IMR-90 (cell line): ENCODE data around the gene FYB2. TPM values are rescaled to one million over a fixed set of nuclear protein-coding genes. Genes with fewer than 3 reads are reported as not detected.

ENCODE experiments used
- ATAC-seq: fragments of 200-7000 bp; cut with Tn5 transposase; 2 replicates; pipeline ENCODE4 v1.9.1; 2020; ENCODE audit warnings: low read depth, mild to moderate bottlenecking, moderate library complexity
- BruUV-seq: library from RNA; stranded (reverse); fragments of 400-500 nt; replicated peaks from 2 replicates; lab custom pipeline; 2021; lab: Mats Ljungman, UMichigan
- CTCF ChIA-PET: fragments of 300-600 bp; formaldehyde crosslinking; extraction: SDS; loops from one replicate; lab custom pipeline; 2021; ENCODE audit warnings: antibody characterized with exemption; lab: Yijun Ruan, JAX
- POLR2A ChIA-PET: fragments of 300-600 bp; sonication (Branson Sonifier 250); formaldehyde crosslinking; loops from one replicate; lab custom pipeline; 2022; ENCODE audit warnings: antibody characterized with exemption; ENCODE audit not compliant: unreplicated experiment; lab: Charles Lee
- DNase-seq: peaks from one replicate; pipeline ENCODE4 v3.0.0; 2013
- H2AFZ ChIP-seq: replicated peaks from 2 replicates; pipeline ENCODE3; 2013; ENCODE audit warnings: low read length, mild to moderate bottlenecking; ENCODE audit not compliant: poor library complexity
- H2AK5ac ChIP-seq: 2 replicates; pipeline ENCODE4 v1.6.1; 2013; ENCODE audit warnings: low read depth, low read length, inconsistent platforms
- H2AK9ac ChIP-seq: replicated peaks from 2 replicates; pipeline ENCODE3; 2013; ENCODE audit warnings: mild to moderate bottlenecking, low read depth, low read length, moderate library complexity; ENCODE audit not compliant: poor library complexity
- H2BK120ac ChIP-seq: 2 replicates; pipeline ENCODE4 v1.6.1; 2013; ENCODE audit warnings: low read depth, low read length, inconsistent platforms
- H2BK15ac ChIP-seq: 3 replicates; pipeline ENCODE4 v1.6.1; 2013; ENCODE audit warnings: low read depth, low read length, inconsistent platforms
- H2BK20ac ChIP-seq: 2 replicates; pipeline ENCODE4 v1.6.1; 2013; ENCODE audit warnings: low read depth, mild to moderate bottlenecking, inconsistent platforms, low read length, moderate library complexity
- H2BK5ac ChIP-seq: 2 replicates; pipeline ENCODE4 v1.6.1; 2013; ENCODE audit warnings: mild to moderate bottlenecking, low read depth, low read length, inconsistent platforms; ENCODE audit not compliant: poor library complexity, severe bottlenecking
- H3K14ac ChIP-seq: replicated peaks from 2 replicates; pipeline ENCODE4 v1.6.1; 2013; ENCODE audit warnings: low read depth, low read length, inconsistent platforms
- H3K18ac ChIP-seq: 2 replicates; pipeline ENCODE4 v1.6.1; 2013; ENCODE audit warnings: low read depth, low read length, control low read depth
- H3K23ac ChIP-seq: 2 replicates; pipeline ENCODE4 v1.6.1; 2013; ENCODE audit warnings: low read depth, low read length, inconsistent platforms
- H3K27ac ChIP-seq: 2 replicates; pipeline ENCODE4 v1.5.1; 2013; ENCODE audit warnings: mild to moderate bottlenecking, control low read depth, low read length; ENCODE audit not compliant: insufficient read depth
- H3K27me3 ChIP-seq: 2 replicates; pipeline ENCODE4 v1.6.1; 2013; ENCODE audit warnings: low read length; ENCODE audit not compliant: control insufficient read depth, insufficient read depth
- H3K36me3 ChIP-seq: 2 replicates; pipeline ENCODE4 v1.6.1; 2013; ENCODE audit warnings: low read length, mixed read lengths; ENCODE audit not compliant: control insufficient read depth, insufficient read depth
- H3K4ac ChIP-seq: 2 replicates; pipeline ENCODE4 v1.6.1; 2013; ENCODE audit warnings: low read depth, low read length, inconsistent platforms
- H3K4me1 ChIP-seq: 2 replicates; pipeline ENCODE4 v1.6.1; 2013; ENCODE audit warnings: low read length, mixed read lengths; ENCODE audit not compliant: control insufficient read depth, insufficient read depth
- H3K4me2 ChIP-seq: 2 replicates; pipeline ENCODE4 v1.6.1; 2013; ENCODE audit warnings: low read depth, mild to moderate bottlenecking, control low read depth, low read length, moderate library complexity
- H3K4me3 ChIP-seq: 2 replicates; pipeline ENCODE4 v1.5.1; 2013; ENCODE audit warnings: low read depth, mild to moderate bottlenecking, control low read depth, low read length, moderate library complexity; ENCODE audit not compliant: insufficient read depth
- H3K56ac ChIP-seq: 2 replicates; pipeline ENCODE4 v1.6.1; 2013; ENCODE audit warnings: low read length, inconsistent platforms; ENCODE audit not compliant: insufficient read depth; ENCODE audit errors: extremely low read depth
- H3K79me1 ChIP-seq, 2 experiments: 2 replicates each; pipeline ENCODE4 v1.6.1; 2013; ENCODE audit warnings: low read length in 2 of 2, inconsistent platforms in 1 of 2, low read depth in 1 of 2
- H3K9ac ChIP-seq: 2 replicates; pipeline ENCODE4 v1.6.1; 2013; ENCODE audit warnings: low read depth, low read length, control low read depth
- H3K9me1 ChIP-seq: 2 replicates; pipeline ENCODE4 v1.6.1; 2013; ENCODE audit warnings: low read length, inconsistent platforms; ENCODE audit not compliant: insufficient read depth
- H3K9me3 ChIP-seq: 2 replicates; pipeline ENCODE4 v1.6.1; 2013; ENCODE audit warnings: low read length; ENCODE audit not compliant: control insufficient read depth, insufficient read depth
- H4K20me1 ChIP-seq: 2 replicates; pipeline ENCODE4 v1.6.1; 2013; ENCODE audit warnings: low read length, inconsistent platforms; ENCODE audit not compliant: insufficient read depth
- H4K5ac ChIP-seq: 2 replicates; pipeline ENCODE4 v1.6.1; 2013; ENCODE audit warnings: mild to moderate bottlenecking, low read depth, low read length, control low read depth
- H4K8ac ChIP-seq, 2 experiments: 2 replicates each; pipeline ENCODE4 v1.6.1; 2013; ENCODE audit warnings: low read depth in 2 of 2, low read length in 2 of 2, control low read depth in 1 of 2, inconsistent platforms in 1 of 2
- H4K91ac ChIP-seq: 2 replicates; pipeline ENCODE4 v1.6.1; 2013; ENCODE audit warnings: low read depth, low read length, inconsistent platforms; ENCODE audit not compliant: insufficient read depth
- CEBPB ChIP-seq: IDR thresholded peaks from 2 replicates; pipeline ENCODE4 v1.6.1; 2012; ENCODE audit warnings: low read depth, low read length, improper control_type of control experiment
- CHD1 ChIP-seq: IDR thresholded peaks from 2 replicates; pipeline ENCODE4 v1.6.1; 2012; ENCODE audit warnings: low read depth, low read length, improper control_type of control experiment
- MAFK ChIP-seq: IDR thresholded peaks from 2 replicates; pipeline ENCODE4 v1.6.1; 2012; ENCODE audit warnings: low read depth, low read length, improper control_type of control experiment
- RCOR1 ChIP-seq: IDR thresholded peaks from 2 replicates; pipeline ENCODE4 v1.6.1; 2012; ENCODE audit warnings: mild to moderate bottlenecking, low read length, improper control_type of control experiment; ENCODE audit not compliant: insufficient replicate concordance
- WGBS, 2 experiments: methylation state at CpG; one replicate each; pipeline versions ENCODE4 v1.1.5 to v1.1.7; 2013; ENCODE audit warnings: missing lambda C conversion rate in 2 of 2; ENCODE audit not compliant: insufficient read length in 1 of 2; ENCODE audit errors: extremely low coverage in 2 of 2; 5-methylcytosine and 5-hydroxymethylcytosine counted together
- dilution Hi-C: fragments of 300-500 bp; cut with HindIII; formaldehyde crosslinking; loops from one replicate; pipeline ENCODE4 v1.14.3; 2018; ENCODE audit warnings: low sequenced_read_pairs; ENCODE audit not compliant: unreplicated experiment
- in situ Hi-C: fragments of 300-500 bp; cut with MboI; formaldehyde crosslinking; loops from 3 replicates; pipeline ENCODE4 v1.14.3; 2019; ENCODE audit warnings: low sequenced_read_pairs, inconsistent platforms, mixed read lengths
- intact Hi-C: fragments of 100-400 bp; cut with micrococcal nuclease; formaldehyde crosslinking; loops from 2 replicates; pipeline ENCODE4 v1.10.0; 2022
- polyA plus RNA-seq, 3 experiments: library from polyadenylated mRNA; depleted of rRNA; stranded (reverse); fragments of >200 nt; gene quantifications; 2 replicates each; pipeline ENCODE4 v1.2.3, GENCODE V29; 2012; ENCODE audit warnings: low replicate concordance in 1 of 3
- total RNA-seq: library from RNA; depleted of rRNA; stranded (reverse); fragments of >200 nt; gene quantifications from 2 replicates; pipeline ENCODE4 v1.2.3, GENCODE V29; 2012

FYB2 gene
- total and polyA plus RNA-seq, 2 of the 4 experiments (the other 2 are of a cell fraction) = under 0.01 TPM; not detected in 1

DNA sequence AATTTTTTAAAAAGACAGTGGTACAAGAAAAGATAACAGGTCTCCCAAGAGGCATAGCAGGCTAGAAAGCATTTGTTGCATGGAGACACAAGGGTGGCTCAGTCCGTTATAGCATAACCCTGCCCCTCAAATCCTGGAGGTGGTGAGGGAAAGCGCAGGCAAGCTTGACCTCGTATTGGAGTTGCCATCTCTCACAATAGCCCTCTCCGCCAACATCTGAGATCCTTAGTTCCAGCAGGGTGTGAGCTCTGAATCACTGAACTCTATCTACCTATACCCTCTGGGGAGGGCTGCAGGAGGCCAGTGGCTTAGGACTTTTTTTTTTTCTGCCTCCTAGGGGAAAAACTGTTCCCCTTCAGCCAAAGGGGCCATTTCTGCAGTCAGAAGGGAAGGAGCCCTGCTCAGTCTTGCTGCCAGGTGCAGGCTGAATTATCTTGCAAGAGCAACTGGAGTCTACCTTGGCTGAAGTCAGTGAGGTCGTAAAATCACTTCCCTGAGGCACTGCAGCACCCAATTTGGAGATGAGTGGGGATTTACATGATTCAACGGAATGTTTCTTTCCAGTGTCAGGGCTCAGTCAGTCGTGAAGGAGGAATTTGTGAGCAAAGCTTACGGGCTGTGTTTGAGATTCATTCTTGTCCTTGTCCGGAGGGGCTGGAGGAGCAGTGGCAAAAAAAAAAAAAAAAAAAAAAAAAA, 18.2 kb upstream of the FYB2 start:
- ATAC-seq (no peak), DNase-seq (no peak)
- no peak for TF ChIP-seq CEBPB
- TF ChIP-seq CHD1 = no peak
- no peak for TF ChIP-seq MAFK
- no peak for TF ChIP-seq RCOR1
- H2AFZ ChIP-seq = no peak overlapping the region
- H2BK120ac ChIP-seq = no peak overlapping the region
- no peak overlapping the region for H3K9ac ChIP-seq
- no peak overlapping the region for H3K18ac ChIP-seq
- H2BK20ac ChIP-seq = no peak overlapping the region
- no peak overlapping the region for H4K8ac ChIP-seq
- 38% methylated on average over 1 of the region's 9 CpGs; no CpG with 5 or more reads in 1 of the 2 experiments for WGBS, 2 experiments
- peaks cover 7% of the 10 kb centered on the region; the same call in 1 of the 2 replicates for H3K9me1 ChIP-seq
- H3K9me3 ChIP-seq = peaks cover 8% of the 10 kb centered on the region
- no peak overlapping the region for H2BK5ac ChIP-seq
- CTCF ChIA-PET = interaction anchor here (0.7 kb wide), 1 partner anchor 369 kb away, joined by 3 read pairs; no protein-coding TSS in a partner anchor
- no TSS peak for BruUV-seq
- no peak overlapping the region for H3K4me3 ChIP-seq
- no peak overlapping the region for H3K4me2 ChIP-seq
- in situ Hi-C loops = loop anchor here (25.0 kb wide), 1 partner anchor 650 kb away; no protein-coding TSS in a partner anchor
- intact Hi-C loops = loop anchor here (10.0 kb wide), 1 partner anchor 937 kb away; no protein-coding TSS in a partner anchor
- no peak overlapping the region for H2AK5ac ChIP-seq
- 0 out of 3 replicates have a peak overlapping the region, but pooled peaks have one; percentile 42 for H2BK15ac ChIP-seq
- H3K23ac ChIP-seq = no peak overlapping the region
- no peak overlapping the region for H2AK9ac ChIP-seq
- H3K79me1 ChIP-seq = no peaks in the 10 kb centered on the region
- peaks cover 5% of the 10 kb centered on the region; the same call in 1 of the 2 replicates for H3K4me1 ChIP-seq
- H3K14ac ChIP-seq = 0 out of 2 replicates have a peak overlapping the region, but pooled peaks have one; percentile 48
- H3K56ac ChIP-seq = no peak overlapping the region
- no peaks in the 10 kb centered on the region for H4K20me1 ChIP-seq
- H3K4ac ChIP-seq = no peak overlapping the region
- dilution Hi-C loops = no loop called here
- no peaks in the 10 kb centered on the region for H3K36me3 ChIP-seq
- H3K27me3 ChIP-seq = no peaks in the 10 kb centered on the region
- no peak overlapping the region for H4K5ac ChIP-seq
- no peak overlapping the region for H4K91ac ChIP-seq
- POLR2A ChIA-PET = no interaction called here
- no peak overlapping the region for H3K27ac ChIP-seq
